Measurements from ENCODE around the gene E2F4. TPM values are rescaled to one million over a fixed set of nuclear protein-coding genes. Genes with fewer than 3 reads are reported as not detected.

Gene E2F4
- total RNA-seq, 1 experiment from 2014 or later, result 96.0 TPM

- H3K4me3 ChIP-seq (ENCODE audit: low read depth, low read length, poor library complexity, severe bottlenecking), result no peak overlapping the region
- no peaks in the 10 kb centered on the region for H3K36me3 ChIP-seq (ENCODE audit: insufficient read depth, low read length, poor library complexity, severe bottlenecking)
- no peak overlapping the region for H3K27ac ChIP-seq (ENCODE audit: low read depth, low read length, poor library complexity, severe bottlenecking)
- H3K27me3 ChIP-seq (replicated peaks; ENCODE audit: insufficient read depth, low read depth, low read length, poor library complexity), result no peaks in the 10 kb centered on the region
- H3K9me3 ChIP-seq (ENCODE audit: low read depth, low read length, poor library complexity, severe bottlenecking), result no peaks in the 10 kb centered on the region
- BruUV-seq (replicated peaks), result no TSS peak
- intact Hi-C loops (cut with micrococcal nuclease; ENCODE audit: unreplicated experiment), result no loop called here
- H3K4me1 ChIP-seq (ENCODE audit: insufficient read depth, low read length, poor library complexity, severe bottlenecking), result peaks cover 25% of the 10 kb centered on the region
- DNase-seq (ENCODE audit: low spot score), result no peak
- CTCF ChIA-PET, result interaction anchor here (0.6 to 0.7 kb wide), 2 partner anchors 26 to 163 kb away, joined by 3 read pairs; no protein-coding TSS in a partner anchor
- TF ChIP-seq EZH2 (IDR thresholded peaks at IDR 0.05; ENCODE audit: borderline replicate concordance, low read depth, low read length, poor library complexity, severe bottlenecking) (no peak), CTCF (conservative IDR thresholded peaks at IDR 0.05; ENCODE audit: low read depth, low read length) (no peak)
- POLR2A ChIA-PET (ENCODE audit: low non-redundant PET), result no interaction called here
These were observed 10.6 kb upstream of the E2F4 start for GRCh38 chr16:67181346-67181745.

- no TSS peak for BruUV-seq (replicated peaks)
- Histone ChIP-seq H3K4me3 (ENCODE audit: low read depth, low read length, poor library complexity, severe bottlenecking) (peak overlapping the region; percentile 68), H3K27me3 (replicated peaks; ENCODE audit: insufficient read depth, low read depth, low read length, poor library complexity) (no peaks in the 10 kb centered on the region), H3K4me1 (ENCODE audit: insufficient read depth, low read length, poor library complexity, severe bottlenecking) (peaks cover 25% of the 10 kb centered on the region), H3K9me3 (ENCODE audit: low read depth, low read length, poor library complexity, severe bottlenecking) (no peaks in the 10 kb centered on the region), H3K27ac (ENCODE audit: low read depth, low read length, poor library complexity, severe bottlenecking) (no peak overlapping the region), H3K36me3 (ENCODE audit: insufficient read depth, low read length, poor library complexity, severe bottlenecking) (no peaks in the 10 kb centered on the region)
- no peak for DNase-seq (ENCODE audit: low spot score)
- no peak for TF ChIP-seq CTCF (conservative IDR thresholded peaks at IDR 0.05; ENCODE audit: low read depth, low read length)
- TF ChIP-seq EZH2 (IDR thresholded peaks at IDR 0.05; ENCODE audit: borderline replicate concordance, low read depth, low read length, poor library complexity, severe bottlenecking), result no peak
- ChIA-PET POLR2A (ENCODE audit: low non-redundant PET) (no interaction called here), CTCF (no interaction called here)
- intact Hi-C loops (cut with micrococcal nuclease; ENCODE audit: unreplicated experiment), result loop anchor here (2.0 kb wide), 1 partner anchor 227 kb away; no protein-coding TSS in a partner anchor
These were observed 9.7 kb upstream of the E2F4 start for GRCh38 chr16:67182288-67182687.

- Histone ChIP-seq H3K9me3 (ENCODE audit: low read depth, low read length, poor library complexity, severe bottlenecking) (no peaks in the 10 kb centered on the region), H3K27ac (ENCODE audit: low read depth, low read length, poor library complexity, severe bottlenecking) (peak overlapping the region; percentile 99), H3K4me3 (ENCODE audit: low read depth, low read length, poor library complexity, severe bottlenecking) (peak overlapping the region; percentile 68), H3K36me3 (ENCODE audit: insufficient read depth, low read length, poor library complexity, severe bottlenecking) (no peaks in the 10 kb centered on the region), H3K4me1 (ENCODE audit: insufficient read depth, low read length, poor library complexity, severe bottlenecking) (peaks cover 18% of the 10 kb centered on the region), H3K27me3 (replicated peaks; ENCODE audit: insufficient read depth, low read depth, low read length, poor library complexity) (no peaks in the 10 kb centered on the region)
- intact Hi-C loops (cut with micrococcal nuclease; ENCODE audit: unreplicated experiment), result loop anchor here (2.0 kb wide), 1 partner anchor 228 kb away; no protein-coding TSS in a partner anchor
- POLR2A ChIA-PET (ENCODE audit: low non-redundant PET), result no interaction called here
- no peak for TF ChIP-seq EZH2 (IDR thresholded peaks at IDR 0.05; ENCODE audit: borderline replicate concordance, low read depth, low read length, poor library complexity, severe bottlenecking)
- no peak for TF ChIP-seq CTCF (conservative IDR thresholded peaks at IDR 0.05; ENCODE audit: low read depth, low read length)
- DNase-seq (ENCODE audit: low spot score), result no peak
- CTCF ChIA-PET, result no interaction called here
- no TSS peak for BruUV-seq (replicated peaks)
These were observed 8.7 kb upstream of the E2F4 start for GRCh38 chr16:67183284-67183626.

Data from A673 (cell line).